ENCODE data around the gene FOS.

DNA sequence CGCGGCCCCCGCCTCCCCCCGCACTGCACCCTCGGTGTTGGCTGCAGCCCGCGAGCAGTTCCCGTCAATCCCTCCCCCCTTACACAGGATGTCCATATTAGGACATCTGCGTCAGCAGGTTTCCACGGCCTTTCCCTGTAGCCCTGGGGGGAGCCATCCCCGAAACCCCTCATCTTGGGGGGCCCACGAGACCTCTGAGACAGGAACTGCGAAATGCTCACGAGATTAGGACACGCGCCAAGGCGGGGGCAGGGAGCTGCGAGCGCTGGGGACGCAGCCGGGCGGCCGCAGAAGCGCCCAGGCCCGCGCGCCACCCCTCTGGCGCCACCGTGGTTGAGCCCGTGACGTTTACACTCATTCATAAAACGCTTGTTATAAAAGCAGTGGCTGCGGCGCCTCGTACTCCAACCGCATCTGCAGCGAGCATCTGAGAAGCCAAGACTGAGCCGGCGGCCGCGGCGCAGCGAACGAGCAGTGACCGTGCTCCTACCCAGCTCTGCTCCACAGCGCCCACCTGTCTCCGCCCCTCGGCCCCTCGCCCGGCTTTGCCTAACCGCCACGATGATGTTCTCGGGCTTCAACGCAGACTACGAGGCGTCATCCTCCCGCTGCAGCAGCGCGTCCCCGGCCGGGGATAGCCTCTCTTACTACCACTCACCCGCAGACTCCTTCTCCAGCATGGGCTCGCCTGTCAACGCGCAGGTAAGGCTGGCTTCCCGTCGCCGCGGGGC lies at the start of gene FOS:
- TF ChIP-seq ZC3H10 (CRISPR knock-in tag; IDR thresholded peaks at IDR 0.05) (no peak; the same call in 1 of the 2 replicates), TOX (CRISPR knock-in tag; IDR thresholded peaks at IDR 0.05; ENCODE audit: borderline replicate concordance) (no peak), OSR1 (CRISPR knock-in tag; IDR thresholded peaks at IDR 0.05) (no peak), ZNF70 (CRISPR knock-in tag; IDR thresholded peaks at IDR 0.05) (no peak), PPARA (CRISPR knock-in tag; IDR thresholded peaks at IDR 0.05; ENCODE audit: borderline replicate concordance) (no peak), ZFP3 (CRISPR knock-in tag; IDR thresholded peaks at IDR 0.05) (no peak), TCF4 (CRISPR knock-in tag; IDR thresholded peaks at IDR 0.05; ENCODE audit: borderline replicate concordance) (no peak), ARNTL (CRISPR knock-in tag; IDR thresholded peaks at IDR 0.05; ENCODE audit: borderline replicate concordance, low read depth) (no peak)
- TF ChIP-seq, protein P1, sequence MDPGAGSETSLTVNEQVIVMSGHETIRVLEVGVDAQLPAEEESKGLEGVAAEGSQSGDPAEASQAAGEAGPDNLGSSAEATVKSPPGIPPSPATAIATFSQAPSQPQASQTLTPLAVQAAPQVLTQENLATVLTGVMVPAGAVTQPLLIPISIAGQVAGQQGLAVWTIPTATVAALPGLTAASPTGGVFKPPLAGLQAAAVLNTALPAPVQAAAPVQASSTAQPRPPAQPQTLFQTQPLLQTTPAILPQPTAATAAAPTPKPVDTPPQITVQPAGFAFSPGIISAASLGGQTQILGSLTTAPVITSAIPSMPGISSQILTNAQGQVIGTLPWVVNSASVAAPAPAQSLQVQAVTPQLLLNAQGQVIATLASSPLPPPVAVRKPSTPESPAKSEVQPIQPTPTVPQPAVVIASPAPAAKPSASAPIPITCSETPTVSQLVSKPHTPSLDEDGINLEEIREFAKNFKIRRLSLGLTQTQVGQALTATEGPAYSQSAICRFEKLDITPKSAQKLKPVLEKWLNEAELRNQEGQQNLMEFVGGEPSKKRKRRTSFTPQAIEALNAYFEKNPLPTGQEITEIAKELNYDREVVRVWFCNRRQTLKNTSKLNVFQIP (CRISPR knock-in tag; IDR thresholded peaks at IDR 0.05; ENCODE audit: borderline replicate concordance, low read depth): no peak
- TF ChIP-seq, protein P2, sequence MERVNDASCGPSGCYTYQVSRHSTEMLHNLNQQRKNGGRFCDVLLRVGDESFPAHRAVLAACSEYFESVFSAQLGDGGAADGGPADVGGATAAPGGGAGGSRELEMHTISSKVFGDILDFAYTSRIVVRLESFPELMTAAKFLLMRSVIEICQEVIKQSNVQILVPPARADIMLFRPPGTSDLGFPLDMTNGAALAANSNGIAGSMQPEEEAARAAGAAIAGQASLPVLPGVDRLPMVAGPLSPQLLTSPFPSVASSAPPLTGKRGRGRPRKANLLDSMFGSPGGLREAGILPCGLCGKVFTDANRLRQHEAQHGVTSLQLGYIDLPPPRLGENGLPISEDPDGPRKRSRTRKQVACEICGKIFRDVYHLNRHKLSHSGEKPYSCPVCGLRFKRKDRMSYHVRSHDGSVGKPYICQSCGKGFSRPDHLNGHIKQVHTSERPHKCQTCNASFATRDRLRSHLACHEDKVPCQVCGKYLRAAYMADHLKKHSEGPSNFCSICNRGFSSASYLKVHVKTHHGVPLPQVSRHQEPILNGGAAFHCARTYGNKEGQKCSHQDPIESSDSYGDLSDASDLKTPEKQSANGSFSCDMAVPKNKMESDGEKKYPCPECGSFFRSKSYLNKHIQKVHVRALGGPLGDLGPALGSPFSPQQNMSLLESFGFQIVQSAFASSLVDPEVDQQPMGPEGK (CRISPR knock-in tag; IDR thresholded peaks at IDR 0.05; ENCODE audit: borderline replicate concordance): peak; percentile 74

Data from SK-N-SH treated with all-trans-retinoic acid at 6 μM for 48 hours (cell line).